IPS-NIHi7 (cell line): ENCODE measurements around the gene MAGOH.
"Not testable (repeated sequence)": the region's sequence is repeated elsewhere in the genome, so short reads cannot be mapped to it uniquely, and the experiment has no call there.

Source experiments
- DNase-seq: peaks from one replicate; pipeline ENCODE4 v3.0.0; 2012; ENCODE audit warnings: mixed read lengths; ENCODE audit errors: extremely low spot score

The MAGOH gene

DNA sequence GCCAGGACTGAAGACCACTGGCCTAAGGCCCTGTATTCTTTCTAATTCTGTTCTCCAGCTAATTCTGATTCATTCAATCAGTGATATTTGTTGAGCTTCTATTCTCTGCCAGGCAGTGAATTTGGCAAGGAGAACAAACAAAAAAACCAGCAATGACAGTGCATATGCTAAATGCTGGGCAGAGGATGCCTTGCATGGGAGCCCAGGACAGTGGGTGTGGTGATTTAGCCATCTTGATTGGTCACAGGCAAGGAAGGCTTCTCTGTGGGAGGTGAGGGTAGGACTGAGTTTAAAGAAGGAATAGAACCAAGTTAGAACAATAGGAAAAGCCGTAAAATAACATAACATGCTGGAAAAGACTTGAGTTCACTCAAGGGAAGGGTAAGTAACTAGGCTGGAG lies 50.9 kb downstream of the MAGOH start:
- DNase-seq: no peak

DNA sequence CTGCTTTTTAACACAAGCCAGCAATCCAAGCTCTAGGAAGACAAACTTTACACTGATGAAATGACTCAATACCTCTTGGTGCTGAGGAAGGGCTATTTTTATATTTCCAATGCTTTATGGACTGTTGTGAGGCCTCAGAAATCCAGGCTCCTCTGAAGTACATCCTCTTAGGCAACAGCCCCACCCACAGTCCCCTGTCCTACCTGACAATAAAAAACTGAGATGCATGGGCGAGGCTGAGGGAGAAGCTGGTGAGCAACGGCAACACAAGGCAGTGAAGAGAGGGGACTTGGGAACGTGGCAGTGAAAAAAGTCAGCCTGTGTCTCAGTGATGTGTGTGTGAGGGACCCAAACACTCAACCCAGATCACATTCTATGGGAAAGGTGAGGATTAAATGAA lies 51.8 kb downstream of the MAGOH start:
- no peak for DNase-seq

DNA sequence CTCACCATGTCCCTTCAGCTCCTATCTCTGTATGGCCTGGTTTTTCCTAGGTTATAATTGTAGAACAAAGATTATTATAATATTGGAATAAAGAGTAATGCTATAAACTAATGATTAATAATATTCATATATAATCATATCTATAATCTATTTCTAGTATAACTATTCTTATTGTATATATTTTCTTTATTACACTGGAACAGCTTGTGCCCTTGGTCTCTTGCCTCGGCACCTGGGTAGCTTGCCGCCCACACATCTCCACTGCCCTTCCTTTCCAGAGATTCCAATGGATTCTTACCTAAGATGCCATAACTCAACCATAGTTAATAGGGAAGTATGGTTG lies 52.4 kb downstream of the MAGOH start:
- DNase-seq: not testable (repeated sequence)

- DNase-seq: no peak
Observed at GRCh38 chr1:53183095-53183990, 55.0 kb downstream of the MAGOH start.

GRCh38 chr1:53182716-53183094 lies 55.6 kb downstream of the MAGOH start:
- DNase-seq: no peak

DNA sequence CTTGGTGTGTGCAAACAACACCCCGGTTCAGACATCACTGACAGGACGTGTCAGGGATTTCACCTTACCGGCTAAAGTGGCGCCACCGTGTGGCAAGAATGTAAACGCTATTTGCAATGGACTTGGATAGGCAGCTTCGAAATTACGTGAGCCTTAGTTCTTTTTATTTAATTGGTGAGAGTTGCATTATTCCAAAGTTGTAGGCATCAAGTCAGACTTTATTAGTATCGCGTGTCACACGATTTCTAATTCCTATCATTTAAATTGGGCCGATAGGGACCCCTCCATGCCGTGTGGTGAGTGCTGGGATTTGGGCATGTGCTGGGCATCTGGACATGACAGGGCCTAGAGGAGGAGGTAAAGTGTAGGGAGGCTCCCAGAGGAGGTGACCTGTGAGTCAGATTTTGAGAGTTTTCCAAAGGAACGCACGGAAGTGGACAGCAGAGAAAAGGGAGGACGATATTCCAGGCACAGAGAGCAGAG lies 56.2 kb downstream of the MAGOH start:
- DNase-seq: peak; percentile 79

DNA sequence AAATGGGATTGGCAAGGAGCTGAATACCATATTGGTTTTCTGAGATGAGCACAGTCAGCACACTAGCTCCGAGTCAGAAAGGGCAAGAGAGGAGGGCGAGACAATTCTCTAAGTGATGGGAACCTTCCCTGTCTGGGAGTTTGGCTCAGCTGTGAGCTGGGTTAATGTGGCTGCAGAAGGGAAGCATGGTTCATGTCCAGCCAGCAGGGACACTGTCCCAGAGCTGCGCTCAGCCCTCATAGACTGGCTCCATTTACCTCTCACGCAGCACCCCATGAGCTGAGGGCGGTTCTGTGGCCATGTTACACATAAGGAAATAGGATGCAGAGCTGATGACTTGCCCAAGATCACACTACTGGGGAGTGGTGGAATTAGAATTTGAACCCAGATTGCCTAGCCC lies 57.4 kb downstream of the MAGOH start:
- no peak for DNase-seq

DNA sequence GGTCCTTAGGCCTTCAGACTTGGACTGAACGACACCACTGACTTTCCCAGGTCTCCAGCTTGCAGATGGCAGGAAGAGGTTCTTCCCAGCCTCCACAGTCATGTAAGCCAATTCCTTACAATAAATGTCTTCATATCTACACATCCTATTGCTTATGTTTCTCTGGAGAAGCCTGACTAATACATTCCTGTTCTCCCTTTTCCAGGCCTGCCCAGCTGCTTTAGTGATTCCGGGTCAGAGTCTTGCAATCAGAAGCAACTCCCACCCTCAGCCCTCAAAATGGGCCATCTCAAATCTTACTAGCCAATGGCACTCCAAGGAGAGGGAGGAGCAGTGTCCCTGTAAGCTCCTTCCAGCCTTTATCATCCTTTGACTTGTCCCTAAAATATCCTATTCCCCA lies 58.1 kb downstream of the MAGOH start:
- DNase-seq: no peak
